ENCODE results near the gene DPCD. TPM values are rescaled to one million over a fixed set of nuclear protein-coding genes. Genes with fewer than 3 reads are reported as not detected.
A peak's percentile ranks its signal among the peaks of the same experiment; 100 is the strongest.

Gene DPCD
- total RNA-seq, 1 experiment from 2014 or later: 62.3 TPM

- no peak for DNase-seq (ENCODE audit: low spot score)
These were observed 20.7 kb upstream of the DPCD start for GRCh38 chr10:101567165-101568006.

- DNase-seq (ENCODE audit: low spot score): no peak
These were observed 19.9 kb upstream of the DPCD start for GRCh38 chr10:101568054-101568745.

- no peak for DNase-seq (ENCODE audit: low spot score)
These were observed 18.8 kb upstream of the DPCD start for GRCh38 chr10:101569323-101569621.

- DNase-seq (ENCODE audit: low spot score): peak; percentile 54
These were observed 18.3 kb upstream of the DPCD start for GRCh38 chr10:101569622-101570427.

DNA sequence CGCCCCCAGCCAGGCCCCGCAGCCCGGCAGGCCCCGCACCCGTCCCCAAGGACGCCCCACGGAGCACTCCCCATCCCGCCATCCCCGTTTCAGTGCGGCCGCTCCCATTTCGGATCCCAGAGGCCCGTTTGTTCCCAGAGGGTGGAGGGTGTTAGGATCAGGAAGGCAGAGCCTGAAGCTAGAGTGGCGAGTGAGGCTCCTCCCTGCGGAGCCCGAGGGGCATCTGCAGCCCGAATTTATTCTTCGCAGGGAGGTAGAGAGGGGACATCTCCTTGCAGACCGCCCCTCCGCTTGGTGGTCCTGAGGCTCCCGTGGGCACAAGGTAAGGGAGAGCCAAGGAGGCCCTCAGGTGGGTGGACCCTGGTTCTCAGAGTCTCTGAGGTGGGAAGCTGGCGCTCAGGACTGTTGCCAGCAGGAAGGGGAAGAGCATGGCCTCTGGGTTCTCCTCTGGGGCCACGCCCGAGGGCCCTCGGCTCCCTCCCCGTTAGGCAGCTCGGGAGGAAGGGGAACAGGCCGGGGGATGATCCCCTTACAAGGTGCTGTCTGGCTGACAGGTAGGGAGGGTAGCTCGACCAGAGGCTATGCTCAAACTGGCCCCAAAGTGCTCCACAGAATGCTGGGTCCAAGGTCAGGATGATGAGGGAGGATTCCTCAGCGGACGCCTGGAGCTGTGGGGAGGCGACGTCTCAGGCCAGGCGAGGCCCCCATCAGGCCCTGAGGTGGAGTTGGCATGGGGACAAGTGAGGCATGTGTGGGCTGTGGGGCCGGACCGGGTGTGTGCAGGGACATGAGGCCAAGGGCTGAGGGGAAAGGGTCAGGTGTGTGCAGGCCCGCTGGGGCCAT is 17.5 kb upstream of the DPCD start:
- DNase-seq (ENCODE audit: low spot score): no peak

DNA sequence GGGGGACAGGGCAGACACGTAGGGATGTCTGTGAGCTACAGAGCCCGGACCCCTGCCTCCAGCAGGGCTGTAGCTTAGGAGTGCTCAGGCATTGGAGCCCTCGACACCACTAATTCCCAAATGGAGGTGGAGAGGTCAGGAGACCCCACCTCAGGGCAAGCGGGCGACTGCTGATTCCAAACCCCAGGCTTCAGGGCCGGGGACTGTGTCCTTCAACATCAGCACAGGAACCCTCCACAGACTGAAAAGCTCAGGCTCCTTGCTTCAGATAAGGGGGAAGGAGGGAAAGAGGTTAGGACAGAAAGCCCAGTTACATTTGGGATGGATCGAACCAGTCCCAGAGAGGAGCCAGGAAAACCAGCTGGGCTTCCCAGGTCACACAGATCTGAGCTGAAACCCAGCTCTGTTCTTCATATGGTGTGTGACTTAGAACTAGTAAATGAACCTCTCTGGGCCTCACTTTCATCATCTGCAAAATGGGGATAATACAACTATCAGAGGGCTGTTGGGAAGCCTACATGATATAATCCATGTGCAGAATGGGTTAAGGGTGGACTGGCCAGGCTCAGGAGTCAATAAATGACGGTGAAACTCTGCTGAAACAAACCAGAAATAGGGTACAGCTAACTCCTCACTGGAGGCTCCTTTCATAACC is 16.7 kb upstream of the DPCD start:
- DNase-seq (ENCODE audit: low spot score): no peak

- DNase-seq (ENCODE audit: low spot score): no peak
These were observed 16.0 kb upstream of the DPCD start for GRCh38 chr10:101572126-101572525.

- DNase-seq (ENCODE audit: low spot score): no peak
These were observed 15.3 kb upstream of the DPCD start for GRCh38 chr10:101572785-101573184.

- DNase-seq (ENCODE audit: low spot score): no peak
These were observed 14.0 kb upstream of the DPCD start for GRCh38 chr10:101573885-101574753.

GRCh38 chr10:101575091-101575490 is 13.0 kb upstream of the DPCD start:
- DNase-seq (ENCODE audit: low spot score): no peak

DNA sequence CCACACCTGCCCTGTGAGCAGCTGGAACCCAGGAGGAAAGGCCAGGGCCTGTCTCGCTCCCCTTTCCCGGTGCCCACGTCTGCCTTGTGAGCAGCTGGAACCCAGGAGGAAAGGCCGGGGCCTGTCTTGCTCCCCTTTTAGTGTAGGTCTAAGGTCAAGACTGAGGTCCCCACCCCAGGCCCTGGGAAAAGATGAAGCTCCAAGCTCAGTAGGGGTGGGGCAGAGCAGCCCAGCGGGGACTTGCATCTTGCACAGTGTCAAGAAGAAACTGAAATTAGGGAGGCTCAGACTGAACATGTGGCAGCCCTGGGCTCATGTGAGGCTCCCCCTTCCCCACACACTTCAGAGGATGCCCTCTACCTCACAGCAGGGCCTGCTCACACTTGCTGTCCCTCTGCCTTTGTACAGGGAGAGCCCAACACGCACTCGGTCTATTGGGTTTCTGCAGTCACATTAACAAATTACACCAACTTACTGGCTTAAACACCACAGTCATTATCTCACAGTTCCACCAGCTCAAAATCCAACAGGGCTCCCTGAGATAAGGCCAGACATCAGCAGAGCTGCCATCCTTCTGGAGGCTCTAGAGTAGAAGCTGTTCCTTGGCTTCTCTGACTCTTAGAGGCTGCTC is 12.4 kb upstream of the DPCD start:
- DNase-seq (ENCODE audit: low spot score): no peak

- DNase-seq (ENCODE audit: low spot score): peak; percentile 39
These were observed 11.8 kb upstream of the DPCD start for GRCh38 chr10:101576211-101576863.

GRCh38 chr10:101577121-101577871 is 10.8 kb upstream of the DPCD start:
- no peak for DNase-seq (ENCODE audit: low spot score)

GRCh38 chr10:101578192-101578591 is 9.9 kb upstream of the DPCD start:
- DNase-seq (ENCODE audit: low spot score): no peak

GRCh38 chr10:101578803-101579515 is 9.2 kb upstream of the DPCD start:
- DNase-seq (ENCODE audit: low spot score): no peak

- DNase-seq (ENCODE audit: low spot score): no peak
These were observed 8.6 kb upstream of the DPCD start for GRCh38 chr10:101579516-101579870.

DNA sequence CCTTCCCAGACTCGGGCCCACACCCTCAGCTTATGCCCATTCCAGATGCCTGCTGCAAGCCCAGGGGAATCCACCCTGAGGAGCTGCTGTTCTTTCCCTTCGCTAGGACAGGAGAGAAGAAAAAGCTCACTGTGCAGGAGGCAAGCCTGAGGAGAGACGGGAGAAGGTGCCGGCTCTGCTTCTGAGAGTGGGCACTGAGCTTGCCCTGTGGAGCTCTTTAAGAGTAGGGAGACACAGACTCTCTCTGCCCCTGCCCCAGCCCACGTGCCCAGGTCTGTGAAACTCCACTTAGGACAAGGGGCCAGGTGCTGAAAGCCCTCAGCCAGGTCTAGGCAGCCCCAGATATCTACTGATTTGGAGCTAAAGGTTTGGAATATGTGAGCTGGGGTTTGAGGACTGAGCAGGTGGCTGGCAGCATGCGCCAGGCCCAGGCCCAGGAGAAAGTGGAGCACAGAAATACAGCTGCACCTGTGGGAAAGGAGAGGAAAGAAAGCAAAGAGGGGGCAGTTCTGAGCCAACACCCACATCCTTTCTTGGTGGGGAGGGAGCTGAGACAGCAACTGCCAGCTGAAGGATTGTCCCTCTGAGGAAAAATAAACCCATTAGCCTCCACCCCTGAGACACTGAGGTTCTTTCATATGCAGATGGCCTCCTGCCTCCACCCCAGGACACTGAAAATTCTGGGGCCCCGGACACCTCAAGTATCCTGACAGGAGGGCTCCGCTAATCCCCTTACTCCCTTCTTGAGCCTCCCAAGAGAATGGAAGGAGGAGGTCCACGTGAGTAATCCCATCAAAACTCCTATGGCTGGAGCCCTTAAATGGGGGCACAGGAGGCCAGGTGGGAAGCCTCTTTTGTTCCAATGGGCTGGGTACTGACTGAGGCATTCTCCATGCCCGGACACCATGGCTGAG is 7.4 kb upstream of the DPCD start:
- DNase-seq (ENCODE audit: low spot score): no peak
